OCI-LY7 (cell line): ENCODE measurements around the gene EPHA5. TPM values are rescaled to one million over a fixed set of nuclear protein-coding genes. Genes with fewer than 3 reads are reported as not detected.

Experiments
- BruUV-seq: library from RNA; stranded (reverse); fragments of 400-500 nt; replicated peaks from 2 replicates; lab custom pipeline; 2021; lab: Mats Ljungman, UMichigan
- CTCF ChIA-PET: fragments of 300-600 bp; sonication (Branson Sonifier 250); formaldehyde crosslinking; loops from one replicate; lab custom pipeline; 2022; ENCODE audit warnings: antibody characterized with exemption; ENCODE audit not compliant: unreplicated experiment; lab: Charles Lee
- POLR2A ChIA-PET: fragments of 300-600 bp; sonication (Branson Sonifier 250); formaldehyde crosslinking; loops from one replicate; lab custom pipeline; 2022; ENCODE audit warnings: antibody characterized with exemption; lab: Charles Lee
- DNase-seq: peaks from one replicate; pipeline ENCODE4 v3.0.0-alpha.2; 2015; ENCODE audit warnings: low spot score
- H2AFZ ChIP-seq: fragments of 200-600 bp; sonication (generic), shearing (Covaris generic); 2 replicates; pipeline ENCODE4 v1.6.1; 2014; ENCODE audit warnings: mild to moderate bottlenecking, antibody characterized with exemption, low read length, moderate library complexity
- H3K27ac ChIP-seq: fragments of 200-600 bp; sonication (generic); 2 replicates; pipeline ENCODE4 v1.5.1; 2014; ENCODE audit warnings: mixed run types, low read depth, mild to moderate bottlenecking, moderate library complexity, low read length, inconsistent platforms; ENCODE audit not compliant: poor library complexity, severe bottlenecking
- H3K36me3 ChIP-seq: fragments of 200-600 bp; sonication (generic); 2 replicates; pipeline ENCODE4 v1.6.1; 2014; ENCODE audit warnings: mild to moderate bottlenecking, antibody characterized with exemption, low read length, moderate library complexity, mixed read lengths; ENCODE audit not compliant: insufficient read depth
- H3K4me1 ChIP-seq: fragments of 200-600 bp; sonication (generic); 2 replicates; pipeline ENCODE4 v1.5.1; 2014; ENCODE audit warnings: mild to moderate bottlenecking, low read length; ENCODE audit not compliant: insufficient read depth, poor library complexity, severe bottlenecking
- H3K4me2 ChIP-seq: fragments of 200-600 bp; sonication (generic); 2 replicates; pipeline ENCODE4 v1.6.1; 2014; ENCODE audit warnings: mild to moderate bottlenecking, low read length
- H3K4me3 ChIP-seq: fragments of 200-600 bp; sonication (generic); 2 replicates; pipeline ENCODE4 v1.5.1; 2014; ENCODE audit warnings: mild to moderate bottlenecking, low read depth, low read length; ENCODE audit not compliant: poor library complexity, severe bottlenecking
- H3K79me2 ChIP-seq: fragments of 200-600 bp; sonication (generic); 2 replicates; pipeline ENCODE4 v1.6.1; 2016; ENCODE audit warnings: low read depth, mild to moderate bottlenecking, low read length, moderate library complexity, mixed read lengths; ENCODE audit not compliant: insufficient read depth
- H3K9me2 ChIP-seq: fragments of 200-600 bp; sonication (generic); 2 replicates; pipeline ENCODE4 v1.6.1; 2016; ENCODE audit warnings: mild to moderate bottlenecking, low read length, mixed read lengths; ENCODE audit not compliant: insufficient read depth
- H3K9me3 ChIP-seq: fragments of 200-600 bp; sonication (generic); 2 replicates; pipeline ENCODE4 v1.6.1; 2014; ENCODE audit warnings: mild to moderate bottlenecking, mixed run types, low read length, mixed read lengths
- H4K20me1 ChIP-seq: fragments of 200-600 bp; sonication (generic); 2 replicates; pipeline ENCODE4 v1.6.1; 2014; ENCODE audit warnings: mild to moderate bottlenecking, antibody characterized with exemption, low read length, moderate library complexity, mixed read lengths; ENCODE audit not compliant: insufficient read depth
- CTCF ChIP-seq: fragments of 200-600 bp; sonication (generic); conservative IDR thresholded peaks from 2 replicates; pipeline ENCODE4 v1.5.1; 2014; ENCODE audit warnings: mild to moderate bottlenecking, antibody characterized with exemption, low read length, moderate library complexity, mixed read lengths
- EZH2phosphoT487 ChIP-seq: fragments of 200-600 bp; sonication (generic); IDR thresholded peaks from 2 replicates; pipeline ENCODE4 v1.6.1; 2018; ENCODE audit warnings: low read depth, borderline replicate concordance, mild to moderate bottlenecking, mixed run types, antibody characterized with exemption, low read length, moderate library complexity, mixed read lengths
- intact Hi-C: fragments of 100-400 bp; cut with micrococcal nuclease; formaldehyde crosslinking; loops from one replicate; pipeline ENCODE4 v1.10.0; 2022; ENCODE audit not compliant: unreplicated experiment
- total RNA-seq, 2 experiments: library from RNA; depleted of rRNA in 1 of 2; stranded (reverse); fragments of >200 nt in 1 of 2; shearing (Covaris generic) in 1 of 2; gene quantifications; 2 replicates each; pipeline ENCODE4 v1.2.3, GENCODE V29; 2014 to 2022

Gene EPHA5
- total RNA-seq, 2 experiments from 2014 or later, result not detected

- H3K4me1 ChIP-seq, result no peaks in the 10 kb centered on the region
- no peak overlapping the region for H3K4me2 ChIP-seq
- H4K20me1 ChIP-seq, result no peaks in the 10 kb centered on the region
- BruUV-seq, result no TSS peak
- CTCF ChIA-PET, result no interaction called here
- H3K79me2 ChIP-seq, result no peaks in the 10 kb centered on the region
- no peak for DNase-seq
- TF ChIP-seq CTCF, result no peak
- TF ChIP-seq EZH2phosphoT487, result no peak
- no peaks in the 10 kb centered on the region for H3K9me2 ChIP-seq
- intact Hi-C loops, result no loop called here
- no peak overlapping the region for H3K4me3 ChIP-seq
- no peak overlapping the region for H3K27ac ChIP-seq
- POLR2A ChIA-PET, result interaction anchor here (0.7 kb wide), 2 partner anchors 9 to 168 kb away, joined by 3 read pairs; no protein-coding TSS in a partner anchor
- no peaks in the 10 kb centered on the region for H3K36me3 ChIP-seq
- no peak overlapping the region for H2AFZ ChIP-seq
- H3K9me3 ChIP-seq, result no peaks in the 10 kb centered on the region
Measured at GRCh38 chr4:65420036-65420435, 250.3 kb downstream of the EPHA5 start.

GRCh38 chr4:65416891-65417290 lies 253.4 kb downstream of the EPHA5 start:
- intact Hi-C loops, result no loop called here
- BruUV-seq, result no TSS peak
- H3K4me2 ChIP-seq, result no peak overlapping the region
- no peaks in the 10 kb centered on the region for H3K79me2 ChIP-seq
- H3K9me2 ChIP-seq, result no peaks in the 10 kb centered on the region
- no peak overlapping the region for H3K27ac ChIP-seq
- H3K4me1 ChIP-seq, result no peaks in the 10 kb centered on the region
- H2AFZ ChIP-seq, result no peak overlapping the region
- no peak for DNase-seq
- H3K4me3 ChIP-seq, result no peak overlapping the region
- no peaks in the 10 kb centered on the region for H3K9me3 ChIP-seq
- no peaks in the 10 kb centered on the region for H3K36me3 ChIP-seq
- ChIA-PET POLR2A (interaction anchor here (0.6 kb wide), 1 partner anchor 1741 kb away, joined by 3 read pairs; no protein-coding TSS in a partner anchor), CTCF (no interaction called here)
- no peaks in the 10 kb centered on the region; the same call in 1 of the 2 replicates for H4K20me1 ChIP-seq
- no peak for TF ChIP-seq CTCF

GRCh38 chr4:65407483-65407882 lies 262.8 kb downstream of the EPHA5 start:
- no peaks in the 10 kb centered on the region for H3K9me2 ChIP-seq
- no peaks in the 10 kb centered on the region for H3K4me1 ChIP-seq
- H4K20me1 ChIP-seq, result no peaks in the 10 kb centered on the region
- no peak for TF ChIP-seq EZH2phosphoT487
- TF ChIP-seq CTCF, result no peak
- H3K79me2 ChIP-seq, result no peaks in the 10 kb centered on the region
- no peak for DNase-seq
- H3K4me2 ChIP-seq, result no peak overlapping the region
- BruUV-seq, result no TSS peak
- POLR2A ChIA-PET, result no interaction called here
- H2AFZ ChIP-seq, result no peak overlapping the region
- no peak overlapping the region for H3K4me3 ChIP-seq
- intact Hi-C loops, result no loop called here
- no peaks in the 10 kb centered on the region for H3K36me3 ChIP-seq
- no peaks in the 10 kb centered on the region for H3K9me3 ChIP-seq
- no peak overlapping the region for H3K27ac ChIP-seq
- CTCF ChIA-PET, result no interaction called here
